IPS-15b (cell line): ENCODE data around the gene MCM8.

ENCODE experiments used
- H3K27me3 ChIP-seq: one replicate; pipeline ENCODE4 v1.6.1; 2013; ENCODE audit warnings: low read length; ENCODE audit not compliant: control insufficient read depth, insufficient read depth
- H3K36me3 ChIP-seq: one replicate; pipeline ENCODE4 v1.6.1; 2013; ENCODE audit warnings: low read length; ENCODE audit not compliant: control insufficient read depth, insufficient read depth
- H3K4me1 ChIP-seq: one replicate; pipeline ENCODE4 v1.6.1; 2013; ENCODE audit warnings: mild to moderate bottlenecking, low read length; ENCODE audit not compliant: control insufficient read depth, insufficient read depth
- H3K4me3 ChIP-seq: one replicate; pipeline ENCODE4 v1.5.1; 2013; ENCODE audit warnings: low read depth, low read length
- H3K9ac ChIP-seq: one replicate; pipeline ENCODE4 v1.6.1; 2013; ENCODE audit warnings: low read depth, mild to moderate bottlenecking, low read length
- H3K9me3 ChIP-seq: one replicate; pipeline ENCODE4 v1.6.1; 2013; ENCODE audit warnings: mild to moderate bottlenecking, low read length; ENCODE audit not compliant: control insufficient read depth, insufficient read depth

The MCM8 gene

GRCh38 chr20:5950271-5951031 lies at the start of gene MCM8, which contains the start of gene TRMT6:
Gene MCM8 (plus strand): TSS chr20:5950652. CDS start chr20:5952016, 1,364 bp downstream.
Gene TRMT6 (minus strand): TSS chr20:5950533. CDS start chr20:5950405, 128 bp downstream.
- Histone ChIP-seq H3K4me1 (peaks cover 7% of the 10 kb centered on the region), H3K9ac (peak within 1 kb of the TSS; percentile 85), H3K4me3 (peak within 1 kb of the TSS; percentile 98), H3K36me3 (peaks cover 18% of the 10 kb centered on the region), H3K9me3 (no peaks in the 10 kb centered on the region), H3K27me3 (no peaks in the 10 kb centered on the region)

- no peaks in the 10 kb centered on the region for H3K27me3 ChIP-seq
- H3K4me3 ChIP-seq = no peak overlapping the region
- no peaks in the 10 kb centered on the region for H3K9me3 ChIP-seq
- H3K9ac ChIP-seq = no peak overlapping the region
- no peaks in the 10 kb centered on the region for H3K4me1 ChIP-seq
- H3K36me3 ChIP-seq = no peaks in the 10 kb centered on the region
Observed at GRCh38 chr20:5900908-5901307, 49.5 kb upstream of the MCM8 start.

- Histone ChIP-seq H3K4me1 (peaks cover 2% of the 10 kb centered on the region), H3K4me3 (no peak overlapping the region), H3K36me3 (no peaks in the 10 kb centered on the region), H3K9me3 (no peaks in the 10 kb centered on the region), H3K9ac (no peak overlapping the region), H3K27me3 (peaks cover 11% of the 10 kb centered on the region)
Observed at GRCh38 chr20:5908981-5909380, 41.5 kb upstream of the MCM8 start.

GRCh38 chr20:5910186-5910585 lies 40.3 kb upstream of the MCM8 start:
- Histone ChIP-seq H3K9me3 (no peaks in the 10 kb centered on the region), H3K4me3 (no peak overlapping the region), H3K9ac (no peak overlapping the region), H3K27me3 (peaks cover 11% of the 10 kb centered on the region), H3K4me1 (peaks cover 3% of the 10 kb centered on the region), H3K36me3 (no peaks in the 10 kb centered on the region)

- Histone ChIP-seq H3K4me1 (peaks cover 5% of the 10 kb centered on the region), H3K4me3 (no peak overlapping the region), H3K9ac (no peak overlapping the region), H3K36me3 (no peaks in the 10 kb centered on the region), H3K27me3 (peaks cover 14% of the 10 kb centered on the region), H3K9me3 (no peaks in the 10 kb centered on the region)
Observed at GRCh38 chr20:5913166-5913565, 37.3 kb upstream of the MCM8 start.

GRCh38 chr20:5914859-5915258 lies 35.6 kb upstream of the MCM8 start:
- Histone ChIP-seq H3K36me3 (no peaks in the 10 kb centered on the region), H3K9ac (no peak overlapping the region), H3K27me3 (peaks cover 14% of the 10 kb centered on the region), H3K4me1 (peaks cover 13% of the 10 kb centered on the region), H3K4me3 (no peak overlapping the region), H3K9me3 (no peaks in the 10 kb centered on the region)

- peaks cover 3% of the 10 kb centered on the region for H3K27me3 ChIP-seq
Observed at GRCh38 chr20:5918856-5919625, 31.4 kb upstream of the MCM8 start.

GRCh38 chr20:5919626-5920544 lies 30.6 kb upstream of the MCM8 start:
- Histone ChIP-seq H3K4me1 (peaks cover 11% of the 10 kb centered on the region), H3K36me3 (no peaks in the 10 kb centered on the region), H3K4me3 (no peak overlapping the region), H3K9ac (no peak overlapping the region), H3K27me3 (peaks cover 3% of the 10 kb centered on the region), H3K9me3 (no peaks in the 10 kb centered on the region)

More at GRCh38 chr20:5918856-5919625, 31.4 kb upstream of the MCM8 start:
- H3K4me3 ChIP-seq = no peak overlapping the region
- H3K36me3 ChIP-seq = no peaks in the 10 kb centered on the region
- H3K4me1 ChIP-seq = peaks cover 11% of the 10 kb centered on the region
- no peaks in the 10 kb centered on the region for H3K9me3 ChIP-seq
- no peak overlapping the region for H3K9ac ChIP-seq

GRCh38 chr20:5920581-5920980 lies 29.9 kb upstream of the MCM8 start:
- Histone ChIP-seq H3K9ac (no peak overlapping the region), H3K9me3 (no peaks in the 10 kb centered on the region), H3K27me3 (peaks cover 3% of the 10 kb centered on the region), H3K4me1 (peaks cover 8% of the 10 kb centered on the region), H3K4me3 (no peak overlapping the region), H3K36me3 (no peaks in the 10 kb centered on the region)

GRCh38 chr20:5923493-5923892 lies 27.0 kb upstream of the MCM8 start:
- no peak overlapping the region for H3K9ac ChIP-seq
- no peaks in the 10 kb centered on the region for H3K27me3 ChIP-seq
- H3K9me3 ChIP-seq = no peaks in the 10 kb centered on the region
- H3K4me1 ChIP-seq = peaks cover 8% of the 10 kb centered on the region
- H3K4me3 ChIP-seq = no peak overlapping the region
- no peaks in the 10 kb centered on the region for H3K36me3 ChIP-seq

- no peaks in the 10 kb centered on the region for H3K9me3 ChIP-seq
- no peaks in the 10 kb centered on the region for H3K4me1 ChIP-seq
- H3K9ac ChIP-seq = no peak overlapping the region
- no peaks in the 10 kb centered on the region for H3K36me3 ChIP-seq
- no peak overlapping the region for H3K4me3 ChIP-seq
- H3K27me3 ChIP-seq = no peaks in the 10 kb centered on the region
Observed at GRCh38 chr20:5925551-5925950, 24.9 kb upstream of the MCM8 start.
